ENCODE data around the gene TRAF1. TPM values are rescaled to one million over a fixed set of nuclear protein-coding genes. Genes with fewer than 3 reads are reported as not detected.
A peak's percentile ranks its signal among the peaks of the same experiment; 100 is the strongest.

TRAF1 gene
- total and polyA plus RNA-seq, 3 donors from 2014 or later = 3.9 to 8.6 (median 6.5) TPM

GRCh38 chr9:120899490-120900068, 27.0 kb downstream of the TRAF1 start:
- DNase-seq = no peak
- WGBS, 2 donors = 82 to 96% methylated on average over 5 to 6 of the region's 6 CpGs
- Histone ChIP-seq H3K9me3 (no peaks in the 10 kb centered on the region), H3K27me3 (no peaks in the 10 kb centered on the region), H3K4me1 (peaks cover 13% of the 10 kb centered on the region), H3K4me3 (no peak overlapping the region), H3K27ac (no peak overlapping the region), H3K36me3 (ENCODE audit: low read depth, missing control alignments) (no peaks in the 10 kb centered on the region)
- intact Hi-C loops (cut with DNase I; ENCODE audit: low total_unique reads) = no loop called here
- TF ChIP-seq CTCF (IDR thresholded peaks at IDR 0.05) = no peak
- no peak for TF ChIP-seq POLR2A (IDR thresholded peaks at IDR 0.05)

- WGBS, 2 donors = 65 to 69% methylated on average over 3 of the region's 3 CpGs
- H3K36me3 ChIP-seq (ENCODE audit: low read depth, missing control alignments) = no peaks in the 10 kb centered on the region
- H3K27me3 ChIP-seq = no peaks in the 10 kb centered on the region
- no peak overlapping the region for H3K4me3 ChIP-seq
- intact Hi-C loops (cut with DNase I; ENCODE audit: low total_unique reads) = no loop called here
- TF ChIP-seq POLR2A (IDR thresholded peaks at IDR 0.05) (no peak), CTCF (IDR thresholded peaks at IDR 0.05) (no peak)
- no peak overlapping the region for H3K27ac ChIP-seq
- no peaks in the 10 kb centered on the region for H3K9me3 ChIP-seq
- peaks cover 20% of the 10 kb centered on the region for H3K4me1 ChIP-seq
- DNase-seq = no peak
These were observed 28.2 kb downstream of the TRAF1 start for GRCh38 chr9:120898396-120898795.

DNA sequence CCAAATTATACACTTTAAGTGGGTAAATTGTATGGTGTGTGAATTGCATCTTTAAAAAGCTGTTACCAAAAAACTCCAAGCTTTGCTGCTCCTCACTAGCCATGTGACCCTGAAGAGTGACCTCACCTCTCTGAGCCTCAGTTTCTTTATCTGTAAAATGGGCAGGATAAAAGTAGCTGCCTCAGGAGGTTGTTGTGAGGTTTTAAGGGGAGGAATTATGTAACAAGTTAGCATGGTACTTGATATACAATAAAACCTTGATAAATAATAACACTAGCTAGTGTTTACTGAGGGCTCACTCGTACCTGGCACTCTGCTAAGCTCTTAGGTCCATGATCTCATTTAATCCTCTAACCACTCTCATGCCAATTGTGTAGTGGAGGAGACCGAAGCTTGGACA, 30.6 kb downstream of the TRAF1 start:
- no peak for DNase-seq
- H3K4me3 ChIP-seq = no peak overlapping the region
- no peaks in the 10 kb centered on the region for H3K9me3 ChIP-seq
- WGBS, 2 donors = 89 to 94% methylated on average over 2 of the region's 2 CpGs
- peaks cover 20% of the 10 kb centered on the region for H3K4me1 ChIP-seq
- H3K27me3 ChIP-seq = no peaks in the 10 kb centered on the region
- H3K36me3 ChIP-seq (ENCODE audit: low read depth, missing control alignments) = no peaks in the 10 kb centered on the region
- intact Hi-C loops (cut with DNase I; ENCODE audit: low total_unique reads) = no loop called here
- TF ChIP-seq CTCF (IDR thresholded peaks at IDR 0.05) = no peak
- no peak for TF ChIP-seq POLR2A (IDR thresholded peaks at IDR 0.05)
- H3K27ac ChIP-seq = no peak overlapping the region

GRCh38 chr9:120894321-120895148, 32.1 kb downstream of the TRAF1 start:
- 12 to 18% methylated on average over 19 to 63 of the region's 63 CpGs for WGBS, 2 donors

More at GRCh38 chr9:120894321-120895148, 32.1 kb downstream of the TRAF1 start:
- peak overlapping the region; percentile 46 to 76 for H3K27ac ChIP-seq
- no peaks in the 10 kb centered on the region for H3K9me3 ChIP-seq
- H3K4me1 ChIP-seq = peaks cover 20% of the 10 kb centered on the region
- peak overlapping the region; percentile 19 to 27 for H3K4me3 ChIP-seq
- H3K36me3 ChIP-seq (ENCODE audit: low read depth, missing control alignments) = no peaks in the 10 kb centered on the region
- TF ChIP-seq CTCF (IDR thresholded peaks at IDR 0.05) = no peak
- TF ChIP-seq POLR2A (IDR thresholded peaks at IDR 0.05) = no peak
- intact Hi-C loops (cut with DNase I; ENCODE audit: low total_unique reads) = no loop called here
- peak; percentile 41 for DNase-seq
- no peaks in the 10 kb centered on the region for H3K27me3 ChIP-seq

All from testis (tissue), 3 donors.